ENCODE results near the gene BMERB1. TPM values are rescaled to one million over a fixed set of nuclear protein-coding genes. Genes with fewer than 3 reads are reported as not detected.
"Not testable (repeated sequence)": the region's sequence is repeated elsewhere in the genome, so short reads cannot be mapped to it uniquely, and the experiment has no call there.

Gene BMERB1
- total RNA-seq, 1 donor from 2014 or later = 22.6 TPM

GRCh38 chr16:15452246-15452855 lies 18.0 kb downstream of the BMERB1 start:
- no peak for ATAC-seq
- Histone ChIP-seq H3K36me3 (no peaks in the 10 kb centered on the region), H3K4me1 (peaks cover 4% of the 10 kb centered on the region), H3K4me3 (no peak overlapping the region), H3K27me3 (no peaks in the 10 kb centered on the region), H3K9me3 (no peaks in the 10 kb centered on the region), H3K27ac (no peak overlapping the region)
- intact Hi-C loops (cut with DNase I) = no loop called here
- no peak for DNase-seq
- no peak for TF ChIP-seq CTCF (IDR thresholded peaks at IDR 0.05)

GRCh38 chr16:15453296-15453695 lies 18.9 kb downstream of the BMERB1 start:
- H3K4me1 ChIP-seq; H3K36me3 ChIP-seq; ATAC-seq; H3K9me3 ChIP-seq; H3K27ac ChIP-seq; H3K4me3 ChIP-seq; H3K27me3 ChIP-seq; DNase-seq; intact Hi-C loops (cut with DNase I): not testable (repeated sequence)

DNA sequence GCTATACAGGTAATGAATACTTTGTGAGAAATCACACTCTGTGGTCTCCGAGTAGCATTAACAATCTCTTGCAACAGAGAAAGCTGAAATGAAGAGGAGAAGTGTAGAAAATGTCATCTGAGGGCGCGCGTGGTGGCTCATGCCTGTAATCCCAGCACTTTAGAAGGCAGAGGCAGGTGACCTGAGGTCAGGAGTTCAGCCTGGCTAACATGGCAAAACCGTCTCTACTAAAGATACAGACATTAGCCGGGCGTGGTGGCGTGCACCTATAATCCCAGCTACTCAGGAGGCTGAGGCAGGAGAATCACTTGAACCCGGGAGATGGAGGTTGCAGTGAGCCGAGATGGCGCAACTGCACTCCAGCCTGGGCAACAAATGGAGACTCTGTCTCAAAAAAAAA lies 20.5 kb downstream of the BMERB1 start:
- H3K36me3 ChIP-seq; ATAC-seq; H3K4me1 ChIP-seq; H3K4me3 ChIP-seq; intact Hi-C loops (cut with DNase I); H3K9me3 ChIP-seq; H3K27me3 ChIP-seq; H3K27ac ChIP-seq; DNase-seq: not testable (repeated sequence)

DNA sequence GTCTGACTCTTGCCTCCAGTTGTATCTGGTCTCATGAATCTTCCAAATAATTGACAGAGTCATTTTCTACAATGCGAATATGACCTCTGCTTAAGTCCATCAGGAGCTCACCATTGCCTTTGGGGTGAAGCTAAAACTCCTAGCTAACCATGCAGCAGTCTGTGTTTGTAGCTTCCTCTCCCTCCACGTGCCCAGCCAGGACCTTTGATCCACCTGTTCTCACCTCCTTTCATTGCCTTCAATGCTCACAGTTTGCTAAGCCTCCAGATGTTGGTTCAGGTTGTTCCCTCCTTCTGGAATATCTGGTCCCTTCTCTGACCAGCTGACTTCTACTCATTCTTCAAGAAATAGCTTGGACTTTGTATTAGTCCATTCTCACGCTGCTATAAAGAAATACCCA lies 23.0 kb downstream of the BMERB1 start:
- Histone ChIP-seq H3K27ac (no peak overlapping the region), H3K27me3 (no peaks in the 10 kb centered on the region), H3K4me1 (no peaks in the 10 kb centered on the region), H3K36me3 (no peaks in the 10 kb centered on the region), H3K9me3 (no peaks in the 10 kb centered on the region), H3K4me3 (no peak overlapping the region)
- intact Hi-C loops (cut with DNase I) = no loop called here
- no peak for TF ChIP-seq CTCF (IDR thresholded peaks at IDR 0.05)
- no peak for ATAC-seq
- no peak for DNase-seq

- intact Hi-C loops (cut with DNase I) = no loop called here
Observed at GRCh38 chr16:15457958-15458357, 23.6 kb downstream of the BMERB1 start.

DNA sequence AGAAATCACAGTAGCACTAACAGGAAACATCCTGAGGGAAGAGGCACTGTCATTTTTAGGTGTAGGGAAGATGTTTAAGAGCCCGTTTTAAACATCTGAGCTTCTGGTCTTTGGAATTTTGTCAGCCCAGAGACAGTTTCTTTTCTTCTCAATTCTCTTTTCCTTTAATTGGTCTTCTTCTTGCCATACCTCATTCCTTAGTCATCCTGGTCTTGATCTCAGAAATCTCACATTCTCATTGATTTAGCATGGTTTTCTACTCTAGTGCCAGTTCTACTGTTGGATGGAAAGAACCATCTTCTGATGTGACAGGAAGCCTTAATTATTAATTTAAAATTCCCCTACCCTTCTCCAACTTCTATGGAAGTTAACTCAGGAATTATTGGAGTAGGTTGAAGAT lies 25.4 kb downstream of the BMERB1 start:
- H3K27ac ChIP-seq = no peak overlapping the region
- TF ChIP-seq CTCF (IDR thresholded peaks at IDR 0.05) = no peak
- no peaks in the 10 kb centered on the region for H3K36me3 ChIP-seq
- H3K9me3 ChIP-seq = no peaks in the 10 kb centered on the region
- no peak overlapping the region for H3K4me3 ChIP-seq
- DNase-seq = no peak
- intact Hi-C loops (cut with DNase I) = no loop called here
- no peak for ATAC-seq
- H3K4me1 ChIP-seq = no peaks in the 10 kb centered on the region
- H3K27me3 ChIP-seq = no peaks in the 10 kb centered on the region

More at GRCh38 chr16:15457958-15458357, 23.6 kb downstream of the BMERB1 start:
- H3K27ac ChIP-seq = no peak overlapping the region
- no peaks in the 10 kb centered on the region for H3K4me1 ChIP-seq
- H3K27me3 ChIP-seq = no peaks in the 10 kb centered on the region
- TF ChIP-seq CTCF (IDR thresholded peaks at IDR 0.05) = no peak
- ATAC-seq (no peak), DNase-seq (no peak)
- no peaks in the 10 kb centered on the region for H3K36me3 ChIP-seq
- H3K4me3 ChIP-seq = no peak overlapping the region
- H3K9me3 ChIP-seq = no peaks in the 10 kb centered on the region

- no peak overlapping the region for H3K4me3 ChIP-seq
- H3K4me1 ChIP-seq = no peaks in the 10 kb centered on the region
- TF ChIP-seq CTCF (IDR thresholded peaks at IDR 0.05) = no peak
- no peak for DNase-seq
- H3K27me3 ChIP-seq = no peaks in the 10 kb centered on the region
- H3K36me3 ChIP-seq = no peaks in the 10 kb centered on the region
- ATAC-seq = no peak
- no peaks in the 10 kb centered on the region for H3K9me3 ChIP-seq
- intact Hi-C loops (cut with DNase I) = no loop called here
- no peak overlapping the region for H3K27ac ChIP-seq
Observed at GRCh38 chr16:15460601-15461000, 26.2 kb downstream of the BMERB1 start.

All from upper lobe of right lung (tissue), 1 donor.